Stomach (tissue), 9 donors: Measurements from ENCODE around the gene ZNF823. TPM values are rescaled to one million over a fixed set of nuclear protein-coding genes. Genes with fewer than 3 reads are reported as not detected.
A peak's percentile ranks its signal among the peaks of the same experiment; 100 is the strongest.

Experiments
- DNase-seq, 2 donors: peaks; one replicate each; pipeline versions ENCODE4 v3.0.0 to v3.0.0-alpha.2; 2013 to 2019
- H3K27ac ChIP-seq, 5 donors: fragments of 200-600 bp in 4 of 5; sonication (generic) in 4 of 5; one replicate each; pipeline ENCODE4 v1.5.1; 2013 to 2019; ENCODE audit warnings: mild to moderate bottlenecking in 1 of 5, moderate library complexity in 1 of 5
- H3K27me3 ChIP-seq, 3 donors: fragments of 200-600 bp; sonication (generic); one replicate each; pipeline ENCODE4 v1.5.1; 2017 to 2019; ENCODE audit warnings: mixed run types in 1 of 3
- H3K36me3 ChIP-seq, 4 donors: fragments of 200-600 bp; sonication (generic); 1 replicate in 3 of 4; 2 replicates in 1 of 4; pipeline ENCODE4 v1.5.1; 2016 to 2019
- H3K4me1 ChIP-seq, 4 donors: fragments of 200-600 bp; sonication (generic); one replicate each; pipeline ENCODE4 v1.5.1; 2016 to 2019
- H3K4me3 ChIP-seq, 4 donors: fragments of 200-600 bp; sonication (generic) in 3 of 4; one replicate each; pipeline ENCODE4 v1.5.1; 2016 to 2019; ENCODE audit warnings: mild to moderate bottlenecking in 1 of 4
- H3K9me3 ChIP-seq, 4 donors: fragments of 200-600 bp; sonication (generic); one replicate each; pipeline ENCODE4 v1.5.1; 2016 to 2019
- EP300 ChIP-seq: sonication (generic); formaldehyde crosslinking; IDR thresholded peaks from one replicate; pipeline ENCODE4 v1.6.1; 2017; ENCODE audit warnings: antibody characterized with exemption
- POLR2A ChIP-seq, 4 donors: fragments of 450-650 bp; IDR thresholded peaks; one replicate each; pipeline ENCODE4 v1.6.1; 2016; ENCODE audit warnings: antibody characterized with exemption in 4 of 4, control low read depth in 2 of 4, mild to moderate bottlenecking in 1 of 4, moderate library complexity in 1 of 4
- POLR2AphosphoS5 ChIP-seq, 3 donors: sonication (generic); formaldehyde crosslinking; IDR thresholded peaks; one replicate each; pipeline ENCODE4 v1.6.1; 2016; ENCODE audit warnings: antibody characterized with exemption in 3 of 3
- WGBS, 5 donors: extraction: QIAGEN DNeasy Blood & Tissue Kit in 3 of 5; methylation state at CpG; one replicate each; pipeline versions ENCODE4 v1.1.5 to v1.1.7; 2013 to 2018; 5-methylcytosine and 5-hydroxymethylcytosine counted together
- intact Hi-C: fragments of 100-400 bp; cut with DNase I; formaldehyde crosslinking; loops from one replicate; pipeline ENCODE4 v1.15.1; 2023; ENCODE audit warnings: low total_unique reads
- polyA plus RNA-seq, 3 donors: library from polyadenylated mRNA; stranded (reverse); fragments of 200-250 nt; gene quantifications; one replicate each; pipeline ENCODE4 v1.2.3, GENCODE V29; 2013
- total RNA-seq, 5 donors: library from RNA; depleted of rRNA; stranded (reverse); fragments of >200 nt; gene quantifications; one replicate each; pipeline versions ENCODE4 v1.1.0 to v1.2.3, GENCODE V29; 2014 to 2016
- TF ChIP-seq, protein P1 (sequence below), 7 experiments: fragments of 450-650 bp in 4 of 7; fragments of 200-600 bp in 3 of 7; sonication (generic) in 3 of 7; IDR thresholded peaks; one replicate each; pipeline ENCODE4 v1.5.1; 2016 to 2019; ENCODE audit warnings: antibody characterized with exemption in 7 of 7, control low read depth in 2 of 7, mild to moderate bottlenecking in 1 of 7
- donor health status: healthy with polysubstance abuse.
- donor health status: Bipolar disorder and iron deficiency.
- donor health status: healthy.

The ZNF823 gene
- total and polyA plus RNA-seq, 8 donors, result 1.2 to 19.3 (median 4.4) TPM

DNA sequence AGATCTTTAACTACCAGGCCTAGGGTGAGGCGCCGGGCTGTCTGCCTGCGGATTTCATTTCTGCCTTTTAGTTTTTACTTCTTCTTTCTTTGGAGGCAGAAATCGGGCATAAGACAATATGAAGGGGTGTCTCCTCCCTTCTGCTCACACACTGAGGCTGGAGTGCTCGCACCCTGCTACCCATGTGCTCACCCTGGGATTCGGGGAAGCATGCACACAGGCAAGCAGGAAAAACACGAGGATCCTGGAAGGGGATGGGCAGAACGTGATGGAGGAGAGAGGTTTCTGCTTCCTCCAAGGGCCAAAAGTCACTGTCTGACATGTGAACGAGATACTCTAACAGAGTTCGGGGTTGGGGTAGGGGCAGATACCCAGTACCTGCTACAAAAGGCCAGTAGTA, 28.4 kb downstream of the ZNF823 start:
- H3K4me3 ChIP-seq, result no peak overlapping the region
- H3K9me3 ChIP-seq, result no peaks in the 10 kb centered on the region
- TF ChIP-seq POLR2A (IDR thresholded peaks at IDR 0.05) (no peak), POLR2AphosphoS5 (IDR thresholded peaks at IDR 0.05) (no peak), EP300 (no peak)
- TF ChIP-seq, protein P1, sequence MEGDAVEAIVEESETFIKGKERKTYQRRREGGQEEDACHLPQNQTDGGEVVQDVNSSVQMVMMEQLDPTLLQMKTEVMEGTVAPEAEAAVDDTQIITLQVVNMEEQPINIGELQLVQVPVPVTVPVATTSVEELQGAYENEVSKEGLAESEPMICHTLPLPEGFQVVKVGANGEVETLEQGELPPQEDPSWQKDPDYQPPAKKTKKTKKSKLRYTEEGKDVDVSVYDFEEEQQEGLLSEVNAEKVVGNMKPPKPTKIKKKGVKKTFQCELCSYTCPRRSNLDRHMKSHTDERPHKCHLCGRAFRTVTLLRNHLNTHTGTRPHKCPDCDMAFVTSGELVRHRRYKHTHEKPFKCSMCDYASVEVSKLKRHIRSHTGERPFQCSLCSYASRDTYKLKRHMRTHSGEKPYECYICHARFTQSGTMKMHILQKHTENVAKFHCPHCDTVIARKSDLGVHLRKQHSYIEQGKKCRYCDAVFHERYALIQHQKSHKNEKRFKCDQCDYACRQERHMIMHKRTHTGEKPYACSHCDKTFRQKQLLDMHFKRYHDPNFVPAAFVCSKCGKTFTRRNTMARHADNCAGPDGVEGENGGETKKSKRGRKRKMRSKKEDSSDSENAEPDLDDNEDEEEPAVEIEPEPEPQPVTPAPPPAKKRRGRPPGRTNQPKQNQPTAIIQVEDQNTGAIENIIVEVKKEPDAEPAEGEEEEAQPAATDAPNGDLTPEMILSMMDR (IDR thresholded peaks at IDR 0.05), result no peak
- H3K4me1 ChIP-seq, result no peaks in the 10 kb centered on the region
- intact Hi-C loops, result no loop called here
- no peak for DNase-seq
- 67 to 80% (median 80%) methylated on average over 10 of the region's 10 CpGs for WGBS, 5 donors
- H3K27ac ChIP-seq, result no peak overlapping the region
- no peaks in the 10 kb centered on the region for H3K36me3 ChIP-seq
- H3K27me3 ChIP-seq, result no peaks in the 10 kb centered on the region

DNA sequence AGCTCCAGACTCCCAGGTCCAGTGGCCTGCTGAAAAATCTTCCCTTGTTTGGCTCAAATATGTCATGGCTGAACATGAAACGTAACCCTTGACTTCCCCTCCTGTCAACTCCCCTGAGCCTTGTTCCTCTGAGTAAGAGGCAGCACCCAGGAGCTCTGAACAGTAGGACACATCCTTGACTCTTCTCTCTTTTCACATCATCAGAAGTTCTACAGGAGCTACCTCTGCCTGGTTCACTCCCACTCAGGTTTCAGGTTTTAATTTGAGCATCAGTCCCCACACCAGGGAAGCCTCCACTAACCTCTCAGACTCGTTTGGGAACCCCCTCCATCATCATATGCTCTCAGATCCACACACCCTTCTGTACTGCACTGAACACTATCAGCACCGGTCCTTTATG, 30.3 kb downstream of the ZNF823 start:
- intact Hi-C loops, result no loop called here
- DNase-seq, result no peak
- Histone ChIP-seq H3K4me3 (no peak overlapping the region), H3K27ac (no peak overlapping the region), H3K36me3 (no peaks in the 10 kb centered on the region), H3K27me3 (no peaks in the 10 kb centered on the region), H3K9me3 (no peaks in the 10 kb centered on the region), H3K4me1 (no peaks in the 10 kb centered on the region)
- 55 to 69% (median 63%) methylated on average over 3 of the region's 3 CpGs for WGBS, 5 donors
- no peak for TF ChIP-seq POLR2A (IDR thresholded peaks at IDR 0.05)
- no peak for TF ChIP-seq EP300
- TF ChIP-seq, protein P1 (IDR thresholded peaks at IDR 0.05), result no peak
- no peak for TF ChIP-seq POLR2AphosphoS5 (IDR thresholded peaks at IDR 0.05)

DNA sequence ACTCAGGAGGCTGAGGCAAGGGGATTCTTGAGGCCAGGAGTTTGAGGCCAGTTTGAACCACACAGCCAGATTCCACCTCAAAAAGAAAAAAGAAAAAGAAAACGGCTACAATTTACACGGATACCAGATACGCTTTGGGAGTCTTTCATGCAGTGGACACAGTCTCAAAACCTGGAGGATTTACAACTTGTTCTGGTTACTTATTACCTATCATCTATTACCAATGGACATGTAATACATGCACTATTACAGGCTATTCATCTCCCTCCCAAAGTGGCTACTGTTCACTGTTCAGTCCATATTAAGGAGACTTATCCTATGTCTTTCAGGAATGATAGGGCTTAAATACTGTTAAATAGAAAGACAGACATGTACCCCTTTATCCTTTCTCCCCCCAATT, 33.3 kb downstream of the ZNF823 start:
- Histone ChIP-seq H3K4me3 (no peak overlapping the region), H3K9me3 (no peaks in the 10 kb centered on the region), H3K27ac (no peak overlapping the region), H3K36me3 (no peaks in the 10 kb centered on the region), H3K4me1 (no peaks in the 10 kb centered on the region), H3K27me3 (no peaks in the 10 kb centered on the region)
- 72 to 82% (median 77%) methylated on average over 3 of the region's 3 CpGs for WGBS, 5 donors
- intact Hi-C loops, result no loop called here
- no peak for DNase-seq
- TF ChIP-seq POLR2A (IDR thresholded peaks at IDR 0.05) (no peak), POLR2AphosphoS5 (IDR thresholded peaks at IDR 0.05) (no peak), EP300 (no peak)
- TF ChIP-seq, protein P1 (IDR thresholded peaks at IDR 0.05), result no peak

DNA sequence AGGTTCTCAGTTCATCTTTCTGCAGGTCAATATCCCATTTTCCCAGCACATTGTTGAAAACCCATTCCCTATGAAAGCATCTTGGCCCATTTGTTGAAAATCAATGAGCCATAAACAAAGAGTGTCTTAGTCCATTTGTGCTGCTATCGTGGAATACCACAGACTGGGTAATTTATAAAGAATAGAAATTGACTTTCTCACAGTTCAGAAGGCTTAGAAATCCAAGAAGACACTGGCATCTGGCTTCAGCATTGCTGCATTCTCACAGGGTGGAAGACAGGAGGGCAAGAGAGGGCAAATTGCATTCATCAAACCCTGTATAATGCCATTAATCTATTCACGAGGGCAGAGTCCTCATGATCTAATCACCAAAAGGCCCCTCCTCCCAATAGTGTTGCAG, 34.1 kb downstream of the ZNF823 start:
- H3K36me3 ChIP-seq, result no peaks in the 10 kb centered on the region
- no peaks in the 10 kb centered on the region for H3K4me1 ChIP-seq
- no peaks in the 10 kb centered on the region for H3K9me3 ChIP-seq
- intact Hi-C loops, result no loop called here
- H3K27ac ChIP-seq, result no peak overlapping the region
- no peak overlapping the region for H3K4me3 ChIP-seq
- no peak for DNase-seq
- H3K27me3 ChIP-seq, result no peaks in the 10 kb centered on the region
- WGBS, 5 donors, result 46 to 56% (median 52%) methylated on average over 2 of the region's 2 CpGs
- TF ChIP-seq POLR2AphosphoS5 (IDR thresholded peaks at IDR 0.05), result no peak
- TF ChIP-seq POLR2A (IDR thresholded peaks at IDR 0.05), result no peak
- no peak for TF ChIP-seq EP300

DNA sequence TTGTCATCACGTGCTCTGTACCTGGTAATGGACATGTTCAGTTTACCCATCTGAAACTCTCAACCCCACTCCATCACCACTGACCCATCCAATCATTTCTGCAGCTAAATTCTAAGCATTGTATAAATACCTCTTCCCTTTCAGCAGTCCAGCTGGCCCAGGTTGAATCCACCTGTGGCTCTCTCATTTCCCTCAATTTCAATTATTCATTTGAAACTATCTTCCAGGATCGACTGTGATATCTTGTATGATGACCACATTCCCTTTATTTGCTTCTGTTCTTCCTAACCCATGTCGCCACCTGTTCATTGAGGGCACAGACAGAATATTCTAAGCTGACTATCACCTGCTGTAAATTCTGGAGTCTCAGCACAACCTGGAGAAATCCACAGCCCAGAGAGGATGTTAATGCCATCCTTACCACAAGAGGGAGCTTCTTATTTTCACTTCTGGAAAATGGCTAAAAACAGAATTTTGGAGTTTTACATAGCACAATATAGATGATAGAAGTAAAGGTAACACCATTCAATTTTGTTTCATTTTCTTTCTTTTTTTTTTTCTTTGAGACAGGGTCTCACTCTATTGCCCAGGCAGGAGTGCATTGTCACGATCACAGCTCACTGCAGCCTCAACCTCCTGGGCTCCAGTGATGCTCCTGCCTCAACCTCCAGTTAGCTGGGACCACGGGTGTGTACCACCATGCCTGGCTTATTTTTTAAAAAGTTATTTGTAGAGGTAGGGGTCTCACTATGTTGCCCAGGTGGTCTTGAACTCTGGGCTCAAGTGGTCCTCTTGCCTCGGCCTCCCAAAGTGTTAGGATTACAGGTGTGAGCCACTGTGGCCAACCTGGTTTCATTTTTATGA, 38.6 kb downstream of the ZNF823 start:
- peak in 1 of 2 donors; percentile 63 for DNase-seq
- no peaks in the 10 kb centered on the region for H3K27me3 ChIP-seq
- TF ChIP-seq, protein P1 (IDR thresholded peaks at IDR 0.05), result peak in 4 of 7 experiments; percentile 64 to 72 (median 66)
- no peak for TF ChIP-seq POLR2AphosphoS5 (IDR thresholded peaks at IDR 0.05)
- TF ChIP-seq EP300, result no peak
- H3K9me3 ChIP-seq, result no peaks in the 10 kb centered on the region
- H3K4me1 ChIP-seq, result peaks cover 2 to 4% (median 2%) of the 10 kb centered on the region in 4 donors
- no peak overlapping the region for H3K4me3 ChIP-seq
- intact Hi-C loops, result no loop called here
- WGBS, 5 donors, result 62 to 69% (median 67%) methylated on average over 6 of the region's 6 CpGs
- no peaks in the 10 kb centered on the region for H3K36me3 ChIP-seq
- no peak overlapping the region for H3K27ac ChIP-seq
